Smooth muscle cell (in vitro differentiated cells): ENCODE results near the gene ABCA8. TPM values are rescaled to one million over a fixed set of nuclear protein-coding genes. Genes with fewer than 3 reads are reported as not detected.

Experiments
- DNase-seq: peaks from one replicate; lab custom pipeline; 2025; ENCODE audit not compliant: unreplicated experiment; lab: John Stamatoyannopoulos, UW
- H2AFZ ChIP-seq: fragments of 200-600 bp; sonication (generic); 2 replicates; pipeline ENCODE4 v1.6.0; 2016; ENCODE audit warnings: antibody characterized with exemption, low read depth, mild to moderate bottlenecking
- H3F3A ChIP-seq: fragments of 200-600 bp; sonication (generic); 2 replicates; pipeline ENCODE4 v1.6.0; 2017; ENCODE audit warnings: antibody characterized with exemption, low read depth
- H3K27ac ChIP-seq: fragments of 200-600 bp; sonication (generic); 2 replicates; pipeline ENCODE4 v1.5.1; 2016; ENCODE audit warnings: low read depth, mild to moderate bottlenecking
- H3K27me3 ChIP-seq: fragments of 200-600 bp; sonication (generic); 2 replicates; pipeline ENCODE4 v1.6.1; 2016; ENCODE audit warnings: low read depth, mild to moderate bottlenecking
- H3K36me3 ChIP-seq: fragments of 200-600 bp; sonication (generic); 2 replicates; pipeline ENCODE4 v1.5.1; 2016; ENCODE audit warnings: low read depth
- H3K4me1 ChIP-seq: fragments of 200-600 bp; sonication (generic); 2 replicates; pipeline ENCODE4 v1.5.1; 2016; ENCODE audit warnings: low read depth
- H3K4me2 ChIP-seq: fragments of 200-600 bp; sonication (generic); 2 replicates; pipeline ENCODE4 v1.6.0; 2016; ENCODE audit warnings: mild to moderate bottlenecking
- H3K4me3 ChIP-seq: fragments of 200-600 bp; sonication (generic); 2 replicates; pipeline ENCODE4 v1.5.1; 2016; ENCODE audit warnings: mild to moderate bottlenecking
- H3K79me2 ChIP-seq: fragments of 200-600 bp; sonication (generic); 2 replicates; pipeline ENCODE4 v1.6.0; 2016; ENCODE audit warnings: low read depth, mild to moderate bottlenecking
- H3K9ac ChIP-seq: fragments of 200-600 bp; sonication (generic); 2 replicates; pipeline ENCODE4 v1.6.0; 2016; ENCODE audit warnings: low read depth
- H3K9me3 ChIP-seq: fragments of 200-600 bp; sonication (generic); replicated peaks from 2 replicates; pipeline ENCODE4 v1.5.1; 2016; ENCODE audit warnings: low read depth
- H4K20me1 ChIP-seq: fragments of 200-600 bp; sonication (generic); 2 replicates; pipeline ENCODE4 v1.6.0; 2016; ENCODE audit warnings: low read depth
- CTCF ChIP-seq: fragments of 200-600 bp; sonication (generic); IDR thresholded peaks from 2 replicates; pipeline ENCODE4 v1.5.1; 2017; ENCODE audit warnings: borderline replicate concordance, mild to moderate bottlenecking, antibody characterized with exemption; ENCODE audit not compliant: insufficient read depth, poor library complexity, severe bottlenecking
- WGBS: methylation state at CpG from one replicate; pipeline ENCODE4 v1.1.7; 2016; ENCODE audit warnings: low lambda C conversion rate; 5-methylcytosine and 5-hydroxymethylcytosine counted together
- polyA plus RNA-seq: library from polyadenylated mRNA; unstranded; fragments of >200 nt; fragmentation: Nextera tagmentation; extraction: Ambion mirVana; gene quantifications from 2 replicates; pipeline ENCODE4 v1.2.1, GENCODE V29; 2016
- total RNA-seq: library from RNA; depleted of rRNA; stranded (reverse); fragments of >200 nt; gene quantifications from 2 replicates; pipeline ENCODE4 v1.2.3, GENCODE V29; 2014

The ABCA8 gene
- total and polyA plus RNA-seq, 2 experiments from 2014 or later, result 1.7 to 6.9 TPM

- Histone ChIP-seq H3K27me3 (peaks cover 27% of the 10 kb centered on the region), H3K27ac (no peak overlapping the region), H3K4me2 (no peak overlapping the region), H3K36me3 (no peaks in the 10 kb centered on the region), H3K4me1 (no peaks in the 10 kb centered on the region), H3K9me3 (peaks cover 3% of the 10 kb centered on the region), H2AFZ (no peak overlapping the region), H3K79me2 (no peaks in the 10 kb centered on the region), H3K4me3 (no peak overlapping the region), H4K20me1 (no peaks in the 10 kb centered on the region), H3K9ac (no peak overlapping the region), H3F3A (no peaks in the 10 kb centered on the region)
- no peak for TF ChIP-seq CTCF
- no peak for DNase-seq
- WGBS, result 93% methylated on average over 5 of the region's 5 CpGs
Measured at GRCh38 chr17:68878226-68878885, 76.8 kb downstream of the ABCA8 start.

GRCh38 chr17:68871447-68871846 lies 83.7 kb downstream of the ABCA8 start:
- Histone ChIP-seq H4K20me1 (no peaks in the 10 kb centered on the region), H3K4me2 (no peak overlapping the region), H3F3A (no peaks in the 10 kb centered on the region), H3K27ac (no peak overlapping the region), H3K4me1 (no peaks in the 10 kb centered on the region), H3K36me3 (no peaks in the 10 kb centered on the region), H3K9me3 (peaks cover 3% of the 10 kb centered on the region), H3K4me3 (no peak overlapping the region), H3K9ac (no peak overlapping the region), H3K27me3 (peaks cover 15% of the 10 kb centered on the region), H2AFZ (no peak overlapping the region), H3K79me2 (no peaks in the 10 kb centered on the region)
- 98% methylated on average over 2 of the region's 2 CpGs for WGBS
- no peak for TF ChIP-seq CTCF
- no peak for DNase-seq

- Histone ChIP-seq H2AFZ (no peak overlapping the region), H4K20me1 (no peaks in the 10 kb centered on the region), H3K4me2 (no peak overlapping the region), H3K4me3 (no peak overlapping the region), H3K36me3 (no peaks in the 10 kb centered on the region), H3K27ac (no peak overlapping the region), H3F3A (no peaks in the 10 kb centered on the region), H3K79me2 (no peaks in the 10 kb centered on the region), H3K4me1 (no peaks in the 10 kb centered on the region), H3K9ac (no peak overlapping the region), H3K9me3 (peaks cover 3% of the 10 kb centered on the region), H3K27me3 (peaks cover 11% of the 10 kb centered on the region)
- no peak for DNase-seq
- 83% methylated on average over 1 of the region's 1 CpG for WGBS
- TF ChIP-seq CTCF, result no peak
Measured at GRCh38 chr17:68870976-68871375, 84.2 kb downstream of the ABCA8 start.

GRCh38 chr17:68870161-68870826 lies 84.9 kb downstream of the ABCA8 start:
- no peaks in the 10 kb centered on the region for H3K36me3 ChIP-seq
- H3K9me3 ChIP-seq, result peaks cover 3% of the 10 kb centered on the region
- H3K4me1 ChIP-seq, result no peaks in the 10 kb centered on the region
- H3K27ac ChIP-seq, result no peak overlapping the region
- H2AFZ ChIP-seq, result no peak overlapping the region
- no peaks in the 10 kb centered on the region for H3K79me2 ChIP-seq
- no peak overlapping the region for H3K9ac ChIP-seq
- H4K20me1 ChIP-seq, result no peaks in the 10 kb centered on the region
- peaks cover 6% of the 10 kb centered on the region for H3K27me3 ChIP-seq
- DNase-seq, result no peak
- no peak for TF ChIP-seq CTCF
- H3F3A ChIP-seq, result no peaks in the 10 kb centered on the region
- 88% methylated on average over 3 of the region's 3 CpGs for WGBS
- H3K4me2 ChIP-seq, result no peak overlapping the region
- no peak overlapping the region for H3K4me3 ChIP-seq
